Measurements from ENCODE around the gene NIT2.

Gene NIT2

DNA sequence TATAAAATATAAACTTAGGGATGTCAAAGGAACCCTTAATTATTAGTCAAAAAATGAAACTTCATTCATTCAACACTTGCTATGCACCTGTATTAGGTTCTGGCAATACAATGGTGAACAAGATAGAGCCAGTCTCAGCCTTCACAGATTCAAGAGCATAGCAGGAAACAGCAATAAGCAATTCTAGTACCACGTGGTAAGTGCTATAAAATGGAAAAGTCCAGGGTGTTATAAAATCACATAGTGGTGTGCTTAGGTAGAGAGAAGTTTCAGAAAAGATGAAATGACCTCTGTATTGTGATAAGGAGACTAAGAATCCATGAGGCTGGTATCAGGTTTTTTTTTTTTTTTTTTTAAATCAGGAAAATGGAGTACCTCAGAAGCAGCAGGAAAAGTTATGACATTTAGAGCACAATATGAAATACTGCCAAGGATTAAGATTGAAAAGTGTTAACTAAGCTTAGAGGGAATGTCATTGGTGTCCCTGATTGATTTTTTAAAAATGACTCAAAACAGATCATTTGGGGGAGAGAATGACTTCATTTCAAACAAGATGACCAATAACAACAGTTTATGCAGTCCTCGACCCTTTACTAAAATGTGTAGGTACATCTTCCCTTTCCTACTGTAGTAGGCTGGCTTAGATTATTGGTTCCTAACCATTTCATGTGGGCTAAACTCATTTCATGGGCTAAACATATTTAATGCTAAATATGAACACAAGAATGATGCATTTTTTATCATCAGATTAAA lies 61.3 kb downstream of the NIT2 start:
- no peak for FAIRE-seq
- DNase-seq (ENCODE audit: insufficient read length, low spot score) = no peak
- TF ChIP-seq, protein P1, sequence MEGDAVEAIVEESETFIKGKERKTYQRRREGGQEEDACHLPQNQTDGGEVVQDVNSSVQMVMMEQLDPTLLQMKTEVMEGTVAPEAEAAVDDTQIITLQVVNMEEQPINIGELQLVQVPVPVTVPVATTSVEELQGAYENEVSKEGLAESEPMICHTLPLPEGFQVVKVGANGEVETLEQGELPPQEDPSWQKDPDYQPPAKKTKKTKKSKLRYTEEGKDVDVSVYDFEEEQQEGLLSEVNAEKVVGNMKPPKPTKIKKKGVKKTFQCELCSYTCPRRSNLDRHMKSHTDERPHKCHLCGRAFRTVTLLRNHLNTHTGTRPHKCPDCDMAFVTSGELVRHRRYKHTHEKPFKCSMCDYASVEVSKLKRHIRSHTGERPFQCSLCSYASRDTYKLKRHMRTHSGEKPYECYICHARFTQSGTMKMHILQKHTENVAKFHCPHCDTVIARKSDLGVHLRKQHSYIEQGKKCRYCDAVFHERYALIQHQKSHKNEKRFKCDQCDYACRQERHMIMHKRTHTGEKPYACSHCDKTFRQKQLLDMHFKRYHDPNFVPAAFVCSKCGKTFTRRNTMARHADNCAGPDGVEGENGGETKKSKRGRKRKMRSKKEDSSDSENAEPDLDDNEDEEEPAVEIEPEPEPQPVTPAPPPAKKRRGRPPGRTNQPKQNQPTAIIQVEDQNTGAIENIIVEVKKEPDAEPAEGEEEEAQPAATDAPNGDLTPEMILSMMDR (IDR thresholded peaks at IDR 0.05; ENCODE audit: insufficient read depth, missing control alignments) = no peak

DNA sequence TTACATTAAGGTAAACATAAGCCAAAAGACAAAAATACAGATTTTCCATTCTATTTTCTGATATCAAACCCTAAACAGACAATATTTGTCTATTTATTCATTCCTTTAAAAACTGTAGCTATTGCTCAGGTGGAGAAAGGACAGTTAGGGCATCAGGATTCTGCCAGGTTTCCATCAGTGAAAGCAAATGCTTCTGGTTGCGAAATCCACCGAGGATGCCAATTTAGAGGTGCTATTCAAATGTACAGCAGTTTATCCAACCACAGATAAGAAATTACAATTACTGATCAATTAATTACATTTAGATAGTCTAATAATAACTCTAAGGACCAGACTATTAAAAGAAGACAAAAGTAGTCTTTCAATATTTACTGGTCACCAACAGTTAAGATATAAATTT lies 62.4 kb downstream of the NIT2 start:
- DNase-seq (ENCODE audit: insufficient read length, low spot score) = no peak
- FAIRE-seq = no peak
- TF ChIP-seq, protein P1 (IDR thresholded peaks at IDR 0.05; ENCODE audit: insufficient read depth, missing control alignments) = no peak

- TF ChIP-seq, protein P1 (IDR thresholded peaks at IDR 0.05; ENCODE audit: insufficient read depth, missing control alignments) = no peak
- no peak for FAIRE-seq
- no peak for DNase-seq (ENCODE audit: insufficient read length, low spot score)
Observed at GRCh38 chr3:100399341-100400071, 64.9 kb downstream of the NIT2 start.

DNA sequence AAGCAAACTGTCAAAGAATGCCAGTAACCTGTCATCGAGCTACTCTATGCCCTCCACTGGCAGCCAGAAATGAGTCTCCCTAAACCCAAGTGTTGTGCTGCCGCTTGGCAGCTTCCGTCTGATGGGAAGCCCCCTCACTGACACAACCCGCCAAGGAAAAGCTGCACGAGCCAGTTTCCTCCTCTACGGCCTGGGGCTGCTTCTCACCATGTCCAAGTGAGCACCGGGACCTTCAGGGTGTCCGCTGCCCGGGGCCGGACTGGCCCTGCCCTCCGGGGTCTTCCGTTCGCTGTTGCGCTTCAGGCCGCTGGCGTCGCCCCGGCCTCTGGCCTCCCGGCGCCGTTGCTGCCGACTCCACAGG lies 65.8 kb downstream of the NIT2 start:
- TF ChIP-seq, protein P1 (IDR thresholded peaks at IDR 0.05; ENCODE audit: insufficient read depth, missing control alignments) = no peak
- FAIRE-seq (no peak), DNase-seq (ENCODE audit: insufficient read length, low spot score) (no peak)

- DNase-seq (ENCODE audit: insufficient read length, low spot score) = no peak
- TF ChIP-seq, protein P1 (IDR thresholded peaks at IDR 0.05; ENCODE audit: insufficient read depth, missing control alignments) = no peak
- FAIRE-seq = no peak
Observed at GRCh38 chr3:100400780-100401673, 66.5 kb downstream of the NIT2 start, which contains the start of the genes LNP1 and TOMM70. LNP1 (plus strand) TSS chr3:100401539; CDS start chr3:100429730, 28,191 bp downstream. TOMM70 (minus strand) TSS chr3:100401089; CDS start chr3:100400949, 140 bp downstream.

GRCh38 chr3:100401674-100402041 lies 67.1 kb downstream of the NIT2 start:
- DNase-seq (ENCODE audit: insufficient read length, low spot score) (no peak), FAIRE-seq (no peak)
- TF ChIP-seq, protein P1 (IDR thresholded peaks at IDR 0.05; ENCODE audit: insufficient read depth, missing control alignments) = no peak

Measured in D721Med (cell line).